Skeletal muscle satellite cell (primary cell): ENCODE data around the gene APOBEC3H. TPM values are rescaled to one million over a fixed set of nuclear protein-coding genes. Genes with fewer than 3 reads are reported as not detected.
"Not testable (repeated sequence)": the region's sequence is repeated elsewhere in the genome, so short reads cannot be mapped to it uniquely, and the experiment has no call there.

Experiments
- H3K27me3 ChIP-seq: 2 replicates; pipeline ENCODE4 v1.7.0; 2013; ENCODE audit warnings: low read length; ENCODE audit not compliant: control insufficient read depth, insufficient read depth
- H3K36me3 ChIP-seq: 2 replicates; pipeline ENCODE4 v1.7.0; 2013; ENCODE audit warnings: mild to moderate bottlenecking, control low read depth, low read length; ENCODE audit not compliant: insufficient read depth
- H3K4me1 ChIP-seq: 2 replicates; pipeline ENCODE4 v1.7.0; 2013; ENCODE audit warnings: low read length; ENCODE audit not compliant: control insufficient read depth, insufficient read depth
- H3K4me2 ChIP-seq: 2 replicates; pipeline ENCODE4 v1.7.0; 2013; ENCODE audit warnings: mild to moderate bottlenecking, low read length
- H3K4me3 ChIP-seq: 2 replicates; pipeline ENCODE4 v1.7.0; 2013; ENCODE audit warnings: low read length
- H3K9ac ChIP-seq: 2 replicates; pipeline ENCODE4 v1.7.0; 2013; ENCODE audit warnings: mild to moderate bottlenecking, low read depth, low read length, moderate library complexity
- H3K9me3 ChIP-seq: replicated peaks from 2 replicates; pipeline ENCODE4 v1.7.0; 2013; ENCODE audit warnings: mild to moderate bottlenecking, control low read depth, low read length
- total RNA-seq: library from RNA; depleted of rRNA; stranded (reverse); fragments of >200 nt; gene quantifications from 2 replicates; pipeline ENCODE4 v1.2.3, GENCODE V29; 2012; rRNA removed

Gene APOBEC3H
- total RNA-seq, result not detected in 2 replicates

DNA sequence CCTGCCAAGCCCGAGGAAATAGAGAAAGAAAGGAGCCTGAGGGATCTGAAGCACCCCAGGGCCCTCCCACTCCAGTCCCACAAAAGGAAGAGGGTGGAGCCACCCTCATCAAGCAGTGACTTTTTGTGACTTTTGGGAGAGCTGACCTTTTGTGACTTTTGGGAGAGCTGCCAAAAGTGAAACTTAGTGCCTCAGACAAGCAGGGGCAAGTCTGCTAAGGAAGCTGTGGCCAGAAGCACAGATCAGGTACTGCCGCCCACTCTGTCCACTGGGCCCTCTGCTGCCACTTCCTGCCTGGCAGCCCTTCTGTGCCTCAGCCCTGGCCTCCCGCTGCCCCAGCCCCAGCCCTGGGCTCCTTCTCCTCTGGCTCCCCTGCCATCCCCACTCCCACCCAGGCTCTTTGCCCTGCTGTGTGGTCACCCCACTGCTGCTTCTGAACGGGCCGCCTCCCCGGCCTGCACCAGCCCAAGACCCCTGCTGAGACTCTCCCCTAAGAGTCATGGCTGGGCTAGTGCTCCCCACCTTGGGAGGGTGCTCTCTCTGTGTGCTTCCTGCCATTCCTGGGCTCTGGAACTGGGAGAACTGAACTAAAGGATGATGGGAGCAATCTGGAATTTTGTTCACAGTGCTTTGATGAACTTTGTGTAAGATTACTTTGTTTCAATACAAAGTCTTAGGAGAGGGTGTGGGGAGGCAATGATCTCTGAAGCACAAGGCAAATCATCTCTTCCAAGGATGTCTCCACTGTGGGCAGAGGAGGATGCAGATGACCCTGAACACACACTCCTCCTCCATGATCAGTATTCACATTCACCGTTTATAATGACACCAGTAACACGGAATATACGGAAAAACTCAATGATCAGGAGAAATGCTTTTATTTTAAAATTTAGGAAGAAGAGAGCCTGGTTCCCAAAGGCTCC lies at the start of gene APOBEC3H:
Gene APOBEC3H, plus strand, starts transcription at position 147 of the 923 bp plus-strand sequence. CDS start 3,035 bp downstream, outside the sequence.
- peaks cover 9% of the 10 kb centered on the region for H3K4me1 ChIP-seq
- peaks cover 31% of the 10 kb centered on the region for H3K27me3 ChIP-seq
- no peaks in the 10 kb centered on the region for H3K9me3 ChIP-seq
- H3K4me3 ChIP-seq, result no peak within 1 kb of the TSS
- H3K4me2 ChIP-seq, result no peak within 1 kb of the TSS
- no peaks in the 10 kb centered on the region for H3K36me3 ChIP-seq
- H3K9ac ChIP-seq, result no peak within 1 kb of the TSS

DNA sequence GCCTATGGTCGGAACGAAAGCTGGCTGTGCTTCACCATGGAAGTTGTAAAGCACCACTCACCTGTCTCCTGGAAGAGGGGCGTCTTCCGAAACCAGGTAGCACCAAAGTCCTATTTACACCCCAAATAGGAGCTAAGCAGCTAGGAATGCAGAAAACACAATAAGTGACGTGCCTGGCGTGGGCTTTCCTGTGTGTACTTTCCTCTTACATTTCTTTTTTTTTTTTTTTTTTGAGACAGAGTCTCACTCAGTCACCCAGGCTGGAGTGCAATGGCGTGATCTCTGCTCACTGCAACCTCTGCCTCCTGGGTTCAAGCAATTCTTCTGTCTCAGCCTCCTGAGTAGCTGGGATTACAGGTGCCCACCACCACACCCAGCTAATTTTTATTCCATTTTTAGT lies 47.6 kb upstream of the APOBEC3H start:
- H3K36me3 ChIP-seq, H3K4me3 ChIP-seq, H3K4me1 ChIP-seq, H3K9me3 ChIP-seq, H3K4me2 ChIP-seq, H3K27me3 ChIP-seq, H3K9ac ChIP-seq: not testable (repeated sequence)

DNA sequence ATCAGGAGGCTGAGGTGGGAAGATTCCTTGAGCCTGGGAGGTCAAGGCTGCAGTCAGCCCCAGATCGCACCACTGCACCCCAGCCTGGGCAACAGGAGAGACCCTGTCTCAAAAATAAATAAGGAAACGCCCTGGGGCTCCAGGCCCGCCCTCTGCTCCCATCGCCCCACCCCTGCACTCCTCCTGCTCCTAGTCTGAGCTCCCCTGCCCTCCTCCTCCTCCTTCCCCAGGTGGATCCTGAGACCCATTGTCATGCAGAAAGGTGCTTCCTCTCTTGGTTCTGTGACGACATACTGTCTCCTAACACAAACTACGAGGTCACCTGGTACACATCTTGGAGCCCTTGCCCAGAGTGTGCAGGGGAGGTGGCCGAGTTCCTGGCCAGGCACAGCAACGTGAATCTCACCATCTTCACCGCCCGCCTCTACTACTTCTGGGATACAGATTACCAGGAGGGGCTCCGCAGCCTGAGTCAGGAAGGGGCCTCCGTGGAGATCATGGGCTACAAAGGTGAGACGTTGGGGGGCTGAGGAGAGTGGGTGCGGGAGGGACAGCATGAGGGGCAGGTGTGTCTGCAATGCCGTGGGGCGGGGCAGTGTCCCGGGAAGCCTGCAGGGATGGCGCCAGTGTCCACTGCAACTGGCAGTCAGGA lies 45.1 kb upstream of the APOBEC3H start:
- H3K4me1 ChIP-seq, H3K9ac ChIP-seq, H3K4me2 ChIP-seq, H3K27me3 ChIP-seq, H3K36me3 ChIP-seq, H3K9me3 ChIP-seq, H3K4me3 ChIP-seq: not testable (repeated sequence)

DNA sequence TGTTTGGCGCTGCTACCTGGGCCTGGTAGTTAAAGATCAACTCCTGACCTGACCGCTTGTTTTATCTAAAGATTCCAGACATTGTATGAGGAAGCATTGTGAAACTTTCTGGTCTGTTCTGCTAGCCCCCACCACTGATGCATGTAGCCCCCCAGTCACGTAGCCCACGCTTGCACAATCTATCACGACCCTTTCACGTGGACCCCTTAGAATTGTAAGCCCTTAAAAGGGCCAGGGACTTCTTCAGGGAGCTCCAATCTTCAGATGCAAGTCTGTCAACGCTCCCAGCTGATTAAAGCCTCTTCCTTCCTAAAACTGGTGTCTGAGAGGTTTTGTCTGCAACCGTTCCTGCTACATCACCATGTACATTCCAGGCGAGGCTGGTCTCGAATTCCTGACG lies 41.4 kb upstream of the APOBEC3H start:
- peaks cover 16% of the 10 kb centered on the region for H3K27me3 ChIP-seq

DNA sequence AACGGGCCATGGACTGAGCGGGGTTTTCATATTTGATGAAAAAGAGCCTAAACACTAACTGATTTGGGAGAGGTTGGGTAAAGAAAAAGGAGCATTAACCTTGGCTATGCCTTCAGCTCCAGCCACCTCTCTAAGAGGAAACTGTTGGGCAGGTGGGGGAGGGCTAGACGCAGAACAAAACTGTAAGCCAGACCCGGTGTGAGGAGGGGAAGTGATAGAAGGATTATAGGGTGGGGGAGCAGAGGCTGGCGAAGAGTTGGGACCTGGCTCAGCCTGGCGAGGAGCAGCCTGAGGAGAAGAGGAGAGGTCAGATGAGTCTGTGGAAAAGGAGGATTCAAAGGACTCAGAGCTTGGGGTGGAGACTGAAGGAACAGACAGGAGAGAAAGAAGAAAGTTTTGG lies 35.8 kb upstream of the APOBEC3H start:
- not testable (repeated sequence) for H3K9me3 ChIP-seq, H3K4me1 ChIP-seq, H3K4me2 ChIP-seq, H3K9ac ChIP-seq, H3K4me3 ChIP-seq, H3K36me3 ChIP-seq
- peaks cover 36% of the 10 kb centered on the region for H3K27me3 ChIP-seq

More for the DNA sequence above, 41.4 kb upstream of the APOBEC3H start:
- no peaks in the 10 kb centered on the region for H3K36me3 ChIP-seq
- H3K4me2 ChIP-seq, result no peak overlapping the region
- no peak overlapping the region for H3K9ac ChIP-seq
- H3K4me3 ChIP-seq, result no peak overlapping the region
- H3K9me3 ChIP-seq, result no peaks in the 10 kb centered on the region
- H3K4me1 ChIP-seq, result no peaks in the 10 kb centered on the region

DNA sequence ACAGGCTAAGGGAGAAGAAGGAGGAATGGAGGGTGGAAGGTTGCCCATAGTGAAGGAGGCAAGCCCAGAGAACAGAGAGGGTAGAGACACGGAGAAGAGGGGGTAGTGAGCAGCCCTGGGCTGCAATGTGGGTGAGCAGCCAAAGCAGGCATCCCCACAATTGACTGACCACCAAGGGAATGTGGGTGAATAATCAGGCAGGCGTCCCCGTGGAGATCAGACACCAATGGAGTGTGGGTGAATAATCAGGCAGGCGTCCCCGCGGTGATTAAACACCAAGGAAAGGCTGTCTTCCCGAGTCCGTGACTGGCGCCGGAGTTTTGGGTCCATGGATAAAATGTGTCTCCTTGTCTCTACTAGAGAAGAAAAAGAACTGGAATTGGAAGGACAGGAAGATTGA lies 35.1 kb upstream of the APOBEC3H start:
- H3K4me2 ChIP-seq, H3K36me3 ChIP-seq, H3K4me1 ChIP-seq, H3K4me3 ChIP-seq, H3K9me3 ChIP-seq, H3K9ac ChIP-seq: not testable (repeated sequence)
- peaks cover 37% of the 10 kb centered on the region for H3K27me3 ChIP-seq

DNA sequence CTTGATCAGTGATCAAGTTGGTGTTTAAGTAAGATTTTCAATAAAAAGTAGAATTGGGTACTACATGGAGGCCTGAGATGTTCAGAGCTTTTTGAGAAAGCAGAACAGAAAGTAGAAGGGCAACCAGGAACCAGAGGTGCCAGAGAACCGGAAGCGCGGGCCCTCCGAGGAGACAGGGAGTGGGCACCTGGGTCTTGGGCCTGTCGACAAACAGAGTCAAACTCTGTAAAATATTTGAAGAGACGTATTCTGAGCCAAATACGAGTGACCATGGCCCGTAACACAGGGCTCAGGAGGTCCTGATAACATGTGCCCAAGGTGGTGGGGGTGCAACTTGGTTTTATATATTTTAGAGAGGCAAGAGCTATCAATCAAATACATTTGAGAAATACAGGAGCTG lies 33.1 kb upstream of the APOBEC3H start:
- not testable (repeated sequence) for H3K9ac ChIP-seq, H3K4me2 ChIP-seq, H3K4me1 ChIP-seq, H3K9me3 ChIP-seq, H3K4me3 ChIP-seq, H3K36me3 ChIP-seq
- peaks cover 52% of the 10 kb centered on the region for H3K27me3 ChIP-seq

DNA sequence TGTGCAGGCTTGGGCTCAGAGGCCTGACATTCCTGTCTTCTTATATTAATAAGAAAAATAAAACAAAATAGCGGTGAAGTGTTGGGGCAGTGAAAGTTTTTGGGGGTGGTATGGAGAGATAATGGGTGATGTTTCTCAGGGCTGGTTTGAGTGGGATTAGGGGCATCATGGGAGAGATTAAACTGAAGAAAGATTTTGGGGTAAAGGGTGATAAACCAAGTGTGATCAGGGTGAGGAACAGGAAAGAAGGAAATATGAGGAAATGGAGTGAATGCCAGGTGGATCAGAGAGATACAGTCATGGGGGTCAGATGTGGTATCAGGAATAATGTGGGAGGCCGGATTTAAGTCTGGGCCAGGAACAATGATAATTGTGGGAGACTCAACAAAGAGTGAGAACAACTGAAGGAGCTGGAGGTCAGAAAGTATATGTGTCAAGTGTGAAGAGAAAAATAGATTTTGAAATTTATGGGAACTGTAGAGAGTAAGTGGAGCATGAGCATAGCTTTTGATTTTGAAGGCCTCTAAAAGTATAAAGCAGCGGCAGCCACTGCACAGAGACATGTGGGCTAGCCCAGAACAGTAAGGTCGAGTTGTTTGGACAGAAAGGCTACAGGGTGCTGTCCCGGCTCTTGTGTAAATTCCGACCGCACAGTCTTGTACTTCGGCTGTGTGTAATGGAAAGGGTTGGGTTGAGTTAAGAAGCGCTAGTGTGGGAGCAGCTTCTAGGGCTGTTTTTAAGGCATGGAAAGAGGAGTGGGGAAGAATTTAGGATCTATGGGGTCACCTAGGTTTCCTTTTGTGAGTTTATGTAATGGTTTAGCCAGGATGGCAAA lies 30.4 kb upstream of the APOBEC3H start:
- not testable (repeated sequence) for H3K36me3 ChIP-seq, H3K4me1 ChIP-seq, H3K9me3 ChIP-seq, H3K4me2 ChIP-seq, H3K4me3 ChIP-seq, H3K9ac ChIP-seq
- H3K27me3 ChIP-seq, result peaks cover 39% of the 10 kb centered on the region

DNA sequence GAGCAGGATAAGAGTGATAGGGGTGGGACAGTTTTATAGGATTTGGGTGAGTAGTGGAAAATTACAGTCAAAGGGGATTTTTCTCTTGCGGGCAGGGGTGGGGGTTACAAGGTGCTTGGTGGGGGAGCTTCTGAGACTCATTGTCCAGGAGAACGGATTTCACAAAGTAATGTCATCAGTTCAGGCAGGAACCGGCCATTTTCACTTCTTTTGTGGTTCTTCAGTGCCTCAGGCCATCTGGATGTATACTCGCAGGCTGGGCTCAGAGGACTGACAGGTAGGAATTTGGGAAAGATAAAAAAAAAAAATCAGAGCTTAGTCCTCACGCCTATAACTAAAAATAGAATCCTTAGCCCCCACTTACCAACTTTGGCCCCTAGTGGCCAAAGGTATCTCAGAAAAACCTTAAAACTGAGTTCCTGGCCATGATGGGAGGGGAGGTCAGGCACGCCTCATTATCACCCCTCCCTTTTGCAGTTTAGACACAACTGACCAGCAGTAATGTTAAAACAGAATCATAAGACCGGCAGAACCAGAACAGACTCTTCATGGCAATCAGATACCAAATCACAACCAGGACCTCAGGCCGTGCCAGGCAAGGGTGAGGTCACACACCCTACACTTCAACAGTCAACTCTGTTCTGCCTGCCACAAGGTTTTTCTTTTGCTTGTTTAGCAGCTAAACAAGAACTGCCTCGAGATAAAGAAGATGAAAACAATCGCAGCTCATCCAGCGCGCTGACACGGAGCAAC lies 28.8 kb upstream of the APOBEC3H start:
- Histone ChIP-seq H3K9me3 (no peaks in the 10 kb centered on the region), H3K9ac (no peak overlapping the region), H3K4me2 (no peak overlapping the region), H3K36me3 (no peaks in the 10 kb centered on the region), H3K27me3 (peaks cover 29% of the 10 kb centered on the region), H3K4me1 (no peaks in the 10 kb centered on the region), H3K4me3 (no peak overlapping the region)

DNA sequence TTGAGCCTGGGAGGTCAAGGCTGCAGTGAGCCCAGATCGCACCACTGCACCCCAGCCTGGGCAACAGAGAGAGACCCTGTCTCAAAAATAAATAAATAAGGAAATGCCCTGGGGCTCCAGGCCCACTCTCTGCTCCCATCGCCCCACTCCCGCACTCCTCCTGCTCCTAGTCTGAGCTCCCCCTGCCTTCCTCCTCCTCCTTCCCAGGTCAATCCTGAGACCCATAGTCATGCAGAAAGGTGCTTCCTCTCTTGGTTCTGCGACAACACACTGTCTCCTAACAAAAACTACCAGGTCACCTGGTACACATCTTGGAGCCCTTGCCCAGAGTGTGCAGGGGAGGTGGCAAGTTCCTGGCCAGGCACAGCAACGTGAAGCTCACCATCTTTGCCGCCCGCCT lies 26.9 kb upstream of the APOBEC3H start:
- Histone ChIP-seq H3K36me3 (no peaks in the 10 kb centered on the region), H3K9ac (no peak overlapping the region), H3K4me1 (no peaks in the 10 kb centered on the region), H3K27me3 (peaks cover 29% of the 10 kb centered on the region), H3K9me3 (no peaks in the 10 kb centered on the region), H3K4me2 (no peak overlapping the region), H3K4me3 (no peak overlapping the region)

DNA sequence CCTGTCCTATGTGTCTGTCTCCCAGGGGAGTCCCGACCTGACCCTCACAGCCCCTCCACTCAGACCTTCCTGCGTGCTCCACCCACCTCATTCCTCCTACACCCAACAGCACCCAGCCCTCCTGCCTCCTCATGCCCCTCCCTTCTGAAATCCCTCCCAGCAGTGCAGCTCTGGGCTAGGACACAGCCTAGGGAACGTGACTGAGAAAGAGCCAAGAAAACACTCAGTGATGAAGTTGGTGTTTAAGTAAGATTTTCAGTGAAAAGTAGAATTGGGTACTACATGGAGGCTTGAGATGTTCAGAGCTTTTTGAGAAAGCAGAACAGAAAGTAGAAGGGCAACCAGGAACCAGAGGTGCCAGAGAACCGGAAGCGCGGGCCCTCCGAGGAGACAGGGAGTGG lies 24.5 kb upstream of the APOBEC3H start:
- not testable (repeated sequence) for H3K4me1 ChIP-seq, H3K36me3 ChIP-seq, H3K4me3 ChIP-seq, H3K9ac ChIP-seq, H3K9me3 ChIP-seq, H3K4me2 ChIP-seq
- H3K27me3 ChIP-seq, result peaks cover 22% of the 10 kb centered on the region
